CD4-positive, alpha-beta T cell treated with Interferon alpha-2 for 1 hour (primary cell): Measurements from ENCODE around the gene KCNJ5.

Source experiments
- DNase-seq, 2 donors: peaks; one replicate each; pipeline ENCODE4 v3.0.0-alpha.2; 2020 to 2022

The KCNJ5 gene

DNA sequence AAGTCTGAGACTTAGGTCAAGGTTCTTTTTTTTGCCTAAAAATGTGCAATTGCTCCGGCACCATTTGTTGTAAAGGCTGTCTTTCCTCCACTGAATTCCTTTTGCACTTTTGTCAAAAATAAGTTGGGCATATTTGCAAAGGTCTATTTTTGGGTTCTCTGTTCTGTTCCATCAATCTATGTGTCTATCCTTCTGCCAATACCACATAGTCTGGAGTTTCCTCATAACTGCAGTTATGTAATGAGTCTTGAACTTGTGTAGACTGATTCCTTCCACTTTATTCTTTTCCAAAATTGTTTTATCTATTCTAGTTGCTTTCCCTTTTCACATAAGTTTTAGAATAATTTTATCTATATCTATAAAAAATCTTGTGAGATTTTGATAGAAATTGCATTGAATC, 6.7 kb downstream of the KCNJ5 start:
- DNase-seq, result no peak

DNA sequence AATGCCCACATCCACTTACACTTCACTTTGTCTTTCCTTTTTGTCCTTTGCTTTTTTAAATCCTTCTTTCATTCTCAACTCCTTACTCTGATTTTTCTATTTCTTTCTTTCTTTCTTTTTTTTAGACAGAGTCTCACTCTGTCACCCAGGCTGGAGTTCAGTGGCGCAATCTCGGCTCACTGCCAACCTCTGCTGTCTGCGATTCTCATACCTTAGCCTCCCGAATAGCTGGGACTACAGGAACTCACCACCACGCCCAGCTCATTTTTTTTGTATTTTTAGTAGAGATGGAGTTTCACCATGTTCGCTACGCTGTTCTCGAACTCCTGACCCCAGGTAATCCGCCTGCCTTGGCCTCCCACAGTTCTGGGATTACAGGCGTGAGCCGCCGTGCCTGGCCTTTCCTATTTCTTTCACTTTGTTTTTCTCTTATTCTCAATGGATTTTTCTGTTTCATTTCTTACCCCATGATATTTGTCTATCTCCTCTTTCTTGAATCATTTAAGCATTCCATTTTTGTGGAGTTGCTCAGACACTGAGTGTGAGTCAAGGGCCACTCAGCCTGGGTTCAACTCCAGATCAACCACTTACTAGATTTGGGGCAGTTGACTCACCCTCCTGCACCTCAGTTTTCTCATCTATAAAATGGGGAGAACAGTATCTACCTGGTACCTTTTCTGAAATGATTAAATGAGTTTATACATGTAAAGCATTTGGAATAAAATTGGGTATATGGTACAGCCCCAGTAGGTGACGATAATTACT, 7.6 kb downstream of the KCNJ5 start:
- DNase-seq, result no peak

DNA sequence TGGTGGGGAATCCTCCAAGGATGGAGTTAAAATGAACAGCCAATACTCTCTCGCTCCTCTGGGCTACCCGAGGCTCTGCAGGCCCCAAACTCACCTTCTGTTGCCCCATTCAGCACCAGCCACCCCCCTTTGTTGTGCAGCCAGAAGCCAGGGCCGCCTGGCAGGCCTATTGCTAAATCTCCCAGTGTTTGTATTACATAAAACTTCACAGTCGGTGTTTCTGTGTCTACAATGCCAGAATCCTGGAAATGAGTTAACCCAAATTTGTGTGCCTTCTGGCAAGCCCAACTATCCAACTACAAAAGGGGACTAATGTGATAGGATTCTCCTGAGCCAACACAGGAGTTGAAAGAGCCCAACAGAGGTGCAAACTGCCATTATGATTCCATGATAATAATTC, 9.3 kb downstream of the KCNJ5 start:
- DNase-seq, result no peak

DNA sequence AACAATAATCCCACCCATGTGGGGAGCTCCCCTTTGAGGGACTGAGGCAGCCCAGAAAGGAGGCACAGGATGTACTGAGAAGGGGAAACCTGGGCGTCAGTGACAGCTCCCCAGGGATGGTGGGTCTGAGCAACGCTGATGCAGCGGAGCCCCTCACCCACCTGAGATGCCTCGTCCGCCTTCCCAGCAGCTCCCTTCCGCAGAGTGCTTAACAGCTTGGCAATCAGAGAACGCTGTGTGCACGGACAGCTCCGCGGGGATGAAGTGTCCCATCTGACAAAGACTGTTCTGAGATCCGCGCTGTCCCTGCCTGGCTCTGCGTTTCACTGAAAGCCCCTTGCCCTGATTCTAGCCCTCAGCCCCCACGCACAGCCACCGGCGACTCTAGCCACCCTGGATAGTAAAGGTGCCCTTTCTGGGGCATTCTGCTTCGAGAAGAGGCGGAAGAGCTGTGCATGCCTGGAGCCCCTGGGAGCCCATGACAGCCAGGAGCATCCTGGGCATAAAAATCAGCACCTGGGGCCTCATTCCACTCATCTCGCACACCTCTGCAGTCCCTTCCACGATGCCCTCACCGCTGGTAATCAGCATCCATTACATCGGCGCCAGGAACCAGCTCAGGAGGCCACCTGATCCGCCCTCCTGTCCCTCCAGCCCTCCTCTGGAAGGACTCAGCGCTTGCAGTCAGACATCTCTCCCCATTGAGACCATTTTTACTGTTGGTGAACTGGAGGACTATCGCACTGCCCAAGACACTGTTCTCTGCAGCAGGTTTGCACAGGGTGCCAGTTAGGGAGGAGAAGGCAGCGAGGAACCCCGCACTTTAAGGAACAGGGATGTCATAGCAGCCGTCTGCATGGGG, 10.7 kb downstream of the KCNJ5 start:
- DNase-seq, result no peak

DNA sequence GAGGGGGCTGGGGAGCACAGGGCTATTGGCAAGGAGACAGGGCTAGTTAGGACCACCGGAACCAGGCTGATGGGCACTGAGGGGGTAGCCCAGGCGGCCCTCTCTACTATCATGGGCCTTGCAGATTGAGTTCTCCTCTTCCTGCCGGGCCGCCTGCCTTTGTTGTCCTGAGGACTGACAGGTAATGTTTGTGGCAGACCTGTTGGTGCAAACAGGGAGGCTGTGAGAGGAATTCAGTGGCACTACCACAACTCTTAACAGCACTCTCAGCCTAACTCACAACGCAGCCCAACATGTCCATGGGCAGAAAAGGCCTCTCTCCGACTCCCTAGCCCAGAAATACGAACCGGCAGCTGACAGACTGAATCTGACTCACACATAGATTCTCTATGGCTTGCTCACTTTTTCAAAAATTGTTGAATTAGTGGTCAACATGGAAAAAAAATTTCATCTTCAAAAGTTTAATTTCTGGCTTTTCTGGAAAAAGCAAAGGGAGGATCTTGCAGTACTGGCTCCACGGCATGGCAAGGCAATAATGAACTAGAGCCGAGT, 11.4 kb downstream of the KCNJ5 start:
- DNase-seq, result no peak

DNA sequence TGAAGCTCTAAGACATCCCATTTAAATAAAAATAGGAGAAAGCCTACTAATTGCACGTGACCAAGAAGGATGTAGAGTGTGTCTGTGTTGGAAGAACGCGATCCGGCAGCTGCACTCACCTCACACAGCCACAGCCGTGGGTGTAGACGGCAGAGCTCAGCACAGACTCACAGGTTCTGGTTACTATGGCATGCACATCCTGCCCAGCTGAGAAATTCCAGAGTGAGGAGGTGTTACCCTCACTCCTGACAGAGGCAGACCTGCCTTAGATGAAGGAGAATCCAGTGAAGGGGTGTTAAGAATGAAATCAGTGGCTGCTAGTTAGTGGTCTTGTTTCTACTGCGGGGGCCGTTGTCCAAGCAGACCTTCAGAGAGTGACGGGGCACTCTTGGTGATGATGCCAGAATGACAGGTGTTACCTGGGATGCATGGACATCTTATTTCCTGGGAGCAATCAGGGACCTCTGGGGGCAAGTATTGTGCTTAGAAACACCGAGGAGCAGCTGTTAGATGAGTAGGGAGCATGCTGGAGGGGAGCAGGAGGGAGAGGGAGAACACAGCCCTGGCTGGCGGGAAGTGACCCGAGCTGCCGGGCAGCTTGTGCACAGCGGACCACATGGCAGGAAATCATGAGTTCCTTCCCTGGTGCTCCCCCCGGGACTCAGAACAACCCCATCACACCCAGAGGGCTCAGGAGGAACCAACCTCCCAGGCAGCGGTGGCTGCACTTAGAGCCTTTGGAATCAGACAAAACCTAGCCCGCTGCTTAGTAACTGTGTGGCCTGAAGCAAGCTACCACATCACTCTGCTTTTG, 12.3 kb downstream of the KCNJ5 start:
- no peak for DNase-seq

DNA sequence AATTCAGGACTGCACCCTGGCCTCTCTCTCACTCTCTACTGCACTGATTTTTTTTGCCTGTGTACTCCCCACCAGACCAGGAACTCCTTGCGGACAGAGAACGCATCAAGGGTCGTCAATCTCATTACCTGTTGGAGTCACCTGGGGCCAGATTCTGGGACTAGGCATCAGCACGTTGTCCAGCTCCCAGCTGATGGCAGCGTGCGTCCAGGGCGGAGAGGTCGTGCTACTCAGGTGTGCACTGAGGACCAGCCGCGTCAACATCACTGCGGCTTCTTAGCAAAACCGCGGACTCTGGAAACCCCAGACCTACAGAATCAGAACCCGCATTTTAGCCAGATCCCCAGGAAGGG, 13.1 kb downstream of the KCNJ5 start:
- no peak for DNase-seq

DNA sequence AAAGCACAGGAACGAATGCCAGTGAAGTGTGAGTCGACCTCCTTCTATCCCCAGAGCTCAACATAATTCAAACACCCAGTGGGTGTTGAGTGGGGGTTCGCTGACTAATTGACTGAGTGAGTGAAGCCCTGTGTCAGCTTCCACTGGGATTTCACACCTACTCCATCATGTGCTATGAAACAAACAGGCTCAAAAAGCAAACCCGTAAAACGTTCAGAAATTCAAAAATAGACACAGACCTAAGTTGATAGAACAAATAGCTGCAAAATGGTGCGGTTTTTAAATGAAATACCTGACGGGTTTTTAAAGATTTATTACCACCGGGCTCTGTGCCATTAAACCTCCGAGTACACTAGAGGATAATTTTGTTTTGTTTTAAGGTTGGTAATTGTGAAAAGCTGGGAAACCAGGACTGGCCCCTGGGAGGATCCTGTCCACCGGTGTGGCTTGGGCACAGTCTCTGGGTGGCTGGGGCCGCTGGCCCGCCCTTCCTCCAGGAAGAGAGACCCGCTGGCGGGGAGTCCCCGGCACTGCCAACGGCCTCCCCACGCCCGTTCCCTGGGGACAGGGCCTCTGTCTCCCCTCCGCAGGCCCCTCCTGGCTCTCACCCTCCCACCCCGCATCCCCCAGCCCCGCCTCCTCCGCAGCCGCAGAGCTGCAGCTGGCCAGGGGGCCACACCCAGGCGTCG, 13.6 kb downstream of the KCNJ5 start:
- peak in 1 of 2 donors; percentile 7 for DNase-seq

DNA sequence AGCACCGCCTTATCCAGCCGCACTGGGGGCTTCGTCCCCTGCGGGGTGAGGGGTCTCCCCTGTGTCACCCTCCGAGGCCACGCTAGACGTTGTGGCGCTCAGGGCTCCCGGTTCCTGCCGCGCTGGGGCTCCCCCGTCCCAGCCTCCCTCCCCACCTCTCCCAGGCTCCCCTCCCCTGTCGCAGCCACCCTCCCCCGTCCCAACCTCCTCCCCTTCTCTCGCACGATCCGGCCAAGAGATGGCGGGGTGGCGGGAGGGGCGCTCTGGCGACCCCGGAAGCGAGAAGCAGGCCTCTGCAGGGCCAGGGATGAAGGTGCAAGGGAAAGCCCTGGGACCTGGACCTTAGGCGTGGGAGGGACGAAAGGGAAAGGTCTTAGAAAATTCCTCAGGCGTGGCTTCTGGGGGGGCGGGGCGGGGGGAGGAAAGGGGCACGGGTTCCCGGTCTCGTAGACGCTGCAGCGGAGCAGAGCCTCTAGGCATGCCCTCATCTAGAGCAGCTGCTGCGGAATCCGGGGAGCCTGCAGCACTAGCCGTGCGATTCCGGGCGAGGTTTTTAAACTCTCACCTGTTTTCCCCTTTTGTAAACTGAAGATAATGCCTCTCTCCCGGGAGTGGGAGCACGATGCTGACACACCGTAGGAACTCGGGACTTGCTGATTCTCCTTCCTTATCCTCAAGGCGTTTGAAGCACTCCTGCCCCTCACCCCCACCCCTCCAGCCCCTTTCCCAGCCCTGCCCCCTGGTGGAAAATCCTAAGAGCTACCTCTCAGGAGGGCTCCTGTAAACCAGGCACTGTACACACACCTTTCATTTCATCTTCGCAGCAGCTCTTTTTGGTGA, 14.4 kb downstream of the KCNJ5 start:
- peak; percentile 13 to 52 for DNase-seq

DNA sequence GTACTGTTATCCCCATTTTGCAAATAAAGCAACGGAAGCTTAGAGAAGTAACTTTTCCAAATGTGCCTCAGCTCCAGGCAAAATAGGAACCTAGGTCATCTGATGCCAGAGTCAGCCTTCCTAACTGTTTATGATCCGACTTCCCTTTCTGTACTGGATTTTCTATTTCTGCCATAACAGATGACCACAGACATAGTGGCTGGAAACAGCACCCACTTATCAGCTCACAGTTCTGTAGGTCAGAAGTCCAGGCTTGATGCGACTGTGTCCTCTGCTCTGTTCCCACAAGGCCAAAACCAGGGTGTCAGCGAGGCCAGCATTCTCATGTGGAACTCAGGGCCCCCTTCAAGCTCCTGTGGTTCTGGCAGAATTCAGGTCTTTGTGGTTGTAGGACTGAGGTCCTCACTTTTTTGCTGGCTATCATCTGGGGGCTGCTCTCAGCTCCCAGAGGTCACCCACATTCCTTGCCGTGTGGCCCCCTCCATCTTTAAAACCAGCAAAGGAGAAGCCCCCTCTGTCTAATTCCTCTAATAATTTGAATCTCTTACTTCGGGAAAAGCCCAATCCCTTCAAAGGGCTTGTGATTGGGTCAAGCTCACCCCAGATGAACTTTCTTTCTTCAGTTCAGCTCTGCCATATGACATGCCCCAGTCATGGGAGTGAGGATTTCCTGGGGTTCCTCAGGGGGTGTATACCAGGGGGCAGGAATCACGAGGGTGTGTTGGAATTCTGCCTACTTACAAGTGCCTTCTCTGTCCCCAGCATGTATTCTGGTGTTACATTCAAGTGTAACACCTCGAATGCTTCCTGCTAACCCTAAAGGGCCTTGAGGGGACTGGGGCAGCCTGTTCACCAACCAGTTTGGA, 15.3 kb downstream of the KCNJ5 start:
- DNase-seq, result no peak

DNA sequence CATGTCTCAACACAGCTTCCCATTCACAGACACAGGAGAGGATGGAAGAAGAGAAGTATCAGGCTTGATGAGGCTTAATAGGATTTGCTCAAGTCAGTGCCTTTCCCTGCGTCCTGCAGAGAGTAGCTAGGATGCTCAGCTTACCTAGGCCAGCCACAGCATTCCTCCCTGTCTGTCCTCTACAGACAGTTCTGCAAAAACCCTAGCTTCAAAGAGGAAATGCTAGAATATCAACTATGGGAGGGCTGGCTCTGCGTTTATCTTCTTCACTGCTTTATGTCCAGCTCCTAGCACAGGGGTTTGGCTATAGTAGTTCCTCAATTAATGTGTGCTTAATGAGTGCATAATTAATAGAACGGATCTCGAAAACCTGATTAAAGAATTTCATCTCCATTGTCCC, 16.4 kb downstream of the KCNJ5 start:
- no peak for DNase-seq

DNA sequence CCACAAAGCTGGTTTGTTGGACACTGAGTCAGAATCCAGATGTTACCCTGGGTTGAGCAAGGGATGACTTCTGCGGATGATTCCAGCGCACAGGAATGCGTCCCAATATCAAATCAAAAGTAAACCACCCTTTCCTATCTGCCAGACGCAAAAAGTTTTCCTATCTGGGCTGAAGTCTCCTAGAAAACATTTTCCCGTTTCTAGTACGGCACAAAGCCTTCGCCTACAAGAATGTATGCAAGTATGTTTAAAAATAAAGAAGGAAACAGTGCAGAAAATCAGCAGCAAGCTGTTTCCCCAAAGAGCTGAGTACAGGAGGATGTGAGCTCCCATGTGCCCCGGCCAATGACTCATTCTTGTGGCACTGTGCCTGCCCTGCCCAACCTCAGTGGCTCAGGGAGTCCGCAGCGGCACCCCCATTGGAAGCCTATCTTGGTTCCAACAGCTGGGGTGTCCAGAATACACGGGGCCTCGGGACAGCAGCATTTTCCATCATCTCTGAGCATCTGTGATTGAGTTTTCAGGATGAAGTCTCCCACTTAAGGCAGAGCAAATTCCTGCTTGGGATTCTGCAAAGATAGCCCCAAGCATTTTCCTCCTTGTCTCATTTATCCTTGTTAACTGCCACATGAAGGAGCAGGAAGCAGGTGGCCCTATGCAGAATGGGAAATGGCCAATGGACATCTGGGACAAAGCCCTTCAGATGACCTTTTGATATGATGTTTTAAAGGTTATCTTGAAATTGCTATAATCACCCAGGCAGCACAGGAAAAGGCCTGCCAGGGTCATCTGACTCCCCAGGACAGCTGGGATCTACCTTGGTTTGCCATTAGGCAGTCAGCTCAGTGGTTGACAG, 17.5 kb downstream of the KCNJ5 start:
- peak in 1 of 2 donors; percentile 15 for DNase-seq

DNA sequence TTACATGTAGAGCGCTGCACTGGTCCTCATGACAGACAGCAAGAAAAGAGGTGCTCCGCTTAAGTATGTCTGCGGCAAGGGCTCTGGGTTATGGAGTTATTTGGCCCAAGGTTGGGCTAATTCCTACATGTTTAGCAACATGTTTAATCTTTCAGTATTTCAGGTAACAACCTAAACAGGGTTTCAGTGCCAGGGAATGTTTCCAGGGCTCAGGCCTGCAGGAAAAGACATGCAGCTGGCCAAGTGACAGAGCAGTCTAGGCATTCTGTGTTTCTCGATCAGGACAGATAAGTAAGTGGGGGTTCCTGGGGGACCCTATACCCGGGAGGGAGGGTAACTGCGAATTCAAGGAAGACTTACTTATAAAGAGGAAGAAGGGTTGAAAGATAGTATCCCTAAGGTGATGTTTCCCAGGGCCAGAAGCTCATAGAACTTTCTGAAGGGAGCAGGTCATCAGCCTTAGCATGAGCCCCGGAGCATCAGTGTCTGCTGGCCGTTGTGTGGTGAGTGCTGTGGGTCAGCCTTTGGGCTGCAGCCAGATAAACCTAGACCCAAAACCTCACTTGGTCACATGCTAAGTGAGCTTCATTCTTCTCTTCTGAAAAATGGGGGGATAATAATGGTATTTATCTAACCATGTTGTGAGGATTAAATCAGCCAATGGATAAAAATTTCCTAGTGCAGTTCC, 18.4 kb downstream of the KCNJ5 start:
- no peak for DNase-seq

DNA sequence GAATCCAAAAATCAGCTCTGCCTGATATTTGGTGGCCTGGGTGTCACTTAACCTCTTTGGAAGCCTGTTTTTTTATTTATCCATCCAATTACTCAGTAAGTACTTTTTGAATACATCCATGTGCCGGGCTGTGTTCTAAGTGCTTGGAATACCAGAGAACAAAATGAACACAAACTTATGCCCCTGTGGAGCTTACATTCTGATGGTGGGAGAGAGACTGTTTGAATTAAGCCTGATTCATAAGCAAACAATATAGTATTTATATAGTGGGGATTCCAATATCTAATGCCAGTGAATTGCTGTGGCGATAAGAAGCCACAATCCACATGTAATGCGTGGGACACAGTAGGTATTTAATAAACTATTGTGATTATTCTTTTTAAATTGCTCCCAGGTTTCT, 19.4 kb downstream of the KCNJ5 start:
- no peak for DNase-seq

DNA sequence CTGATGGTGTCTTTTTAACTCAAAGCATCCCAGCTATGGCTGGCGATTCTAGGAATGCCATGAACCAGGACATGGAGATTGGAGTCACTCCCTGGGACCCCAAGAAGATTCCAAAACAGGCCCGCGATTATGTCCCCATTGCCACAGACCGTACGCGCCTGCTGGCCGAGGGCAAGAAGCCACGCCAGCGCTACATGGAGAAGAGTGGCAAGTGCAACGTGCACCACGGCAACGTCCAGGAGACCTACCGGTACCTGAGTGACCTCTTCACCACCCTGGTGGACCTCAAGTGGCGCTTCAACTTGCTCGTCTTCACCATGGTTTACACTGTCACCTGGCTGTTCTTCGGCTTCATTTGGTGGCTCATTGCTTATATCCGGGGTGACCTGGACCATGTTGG, 20.1 kb downstream of the KCNJ5 start:
- no peak for DNase-seq

DNA sequence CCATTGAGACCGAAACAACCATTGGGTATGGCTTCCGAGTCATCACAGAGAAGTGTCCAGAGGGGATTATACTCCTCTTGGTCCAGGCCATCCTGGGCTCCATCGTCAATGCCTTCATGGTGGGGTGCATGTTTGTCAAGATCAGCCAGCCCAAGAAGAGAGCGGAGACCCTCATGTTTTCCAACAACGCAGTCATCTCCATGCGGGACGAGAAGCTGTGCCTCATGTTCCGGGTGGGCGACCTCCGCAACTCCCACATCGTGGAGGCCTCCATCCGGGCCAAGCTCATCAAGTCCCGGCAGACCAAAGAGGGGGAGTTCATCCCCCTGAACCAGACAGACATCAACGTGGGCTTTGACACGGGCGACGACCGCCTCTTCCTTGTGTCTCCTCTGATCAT, 20.5 kb downstream of the KCNJ5 start:
- no peak for DNase-seq

DNA sequence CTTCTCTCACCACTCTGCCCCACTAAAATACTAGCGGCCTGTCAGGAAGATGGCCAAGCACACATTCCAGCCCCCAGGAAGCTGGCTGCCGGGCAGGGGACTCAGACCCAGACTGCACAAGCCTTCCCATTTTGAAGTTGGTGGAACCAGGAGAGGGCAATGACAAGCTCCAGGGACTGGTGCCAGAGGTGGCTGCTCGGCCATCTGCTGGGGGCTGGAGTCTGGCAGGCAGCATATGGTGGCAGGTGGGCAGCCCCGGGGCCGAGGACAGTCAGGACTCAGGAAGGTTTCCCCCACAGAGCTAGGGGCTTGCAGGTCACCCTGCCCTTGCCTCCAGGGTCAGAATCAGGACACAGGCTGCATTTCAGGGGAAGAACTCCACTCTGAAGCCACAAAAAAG, 22.6 kb downstream of the KCNJ5 start:
- DNase-seq, result no peak

DNA sequence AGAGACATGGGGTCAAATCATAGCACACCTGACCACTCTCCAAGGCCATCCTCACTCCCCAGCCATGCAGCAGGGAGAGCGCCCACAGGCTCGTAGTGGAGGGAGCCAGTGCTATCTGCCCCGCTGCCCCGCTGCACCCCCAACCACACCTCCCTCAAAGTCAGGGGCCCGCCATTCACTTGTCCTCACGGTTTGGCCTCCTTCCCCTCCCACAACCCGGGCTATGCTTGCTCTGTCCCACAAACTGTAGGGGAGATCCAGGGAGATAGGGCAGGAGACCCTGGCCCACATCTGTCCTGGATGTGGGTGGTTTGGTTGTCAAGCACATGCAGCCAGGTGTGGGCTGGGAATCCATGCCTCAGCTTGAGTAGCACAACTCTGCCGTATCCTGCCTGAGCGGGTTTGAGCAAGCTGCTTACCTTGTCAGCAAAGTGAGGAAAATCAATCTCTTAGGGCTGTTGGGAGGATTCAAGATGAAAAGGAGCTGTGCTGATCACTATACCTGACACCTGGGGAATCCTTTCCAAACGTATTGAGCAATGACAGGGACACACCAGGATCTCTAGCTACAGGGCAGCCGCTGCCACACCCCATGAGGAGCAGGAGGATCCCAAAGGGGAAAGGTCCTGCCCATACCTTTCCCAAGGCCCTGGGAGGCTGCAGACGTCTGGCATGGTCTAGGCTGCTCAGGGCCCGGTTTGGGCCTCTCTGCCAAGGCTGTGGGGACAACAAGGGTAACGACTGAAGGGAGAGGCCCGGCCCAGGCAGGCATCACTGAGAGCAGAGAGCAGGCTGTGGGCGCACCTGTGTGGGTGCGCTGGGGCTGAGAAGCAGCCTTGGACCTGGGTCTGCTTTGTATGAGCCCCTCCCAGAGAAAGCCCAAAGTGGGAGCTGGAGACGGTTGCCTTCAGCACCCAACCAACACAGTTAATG, 23.3 kb downstream of the KCNJ5 start:
- no peak for DNase-seq
